ENCODE data around the gene MRTFA. TPM values are rescaled to one million over a fixed set of nuclear protein-coding genes. Genes with fewer than 3 reads are reported as not detected.
"Not testable (repeated sequence)": the region's sequence is repeated elsewhere in the genome, so short reads cannot be mapped to it uniquely, and the experiment has no call there.

Gene MRTFA
- total and polyA plus RNA-seq, 10 donors: 17.6 to 138 (median 83.9) TPM

- H3K27ac ChIP-seq: peak overlapping the region in 7 of 8 donors; percentile 19 to 81 (median 75)
- intact Hi-C loops (cut with DNase I; ENCODE audit: low total_unique reads): no loop called here
- DNase-seq: no peak
These were observed 125.7 kb downstream of the MRTFA start for GRCh38 chr22:40510631-40511364.

GRCh38 chr22:40509401-40510134 is 127.0 kb downstream of the MRTFA start:
- intact Hi-C loops (cut with DNase I; ENCODE audit: low total_unique reads): no loop called here
- no peak for TF ChIP-seq CTCF (IDR thresholded peaks at IDR 0.05 in 8 of 11, conservative IDR thresholded peaks at IDR 0.05 in 3 of 11)
- TF ChIP-seq POLR2AphosphoS5 (IDR thresholded peaks at IDR 0.05): peak in 1 of 3 donors; percentile 25
- no peak for TF ChIP-seq POLR2A (IDR thresholded peaks at IDR 0.05)
- no peaks in the 10 kb centered on the region for H3K27me3 ChIP-seq (replicated peaks in 1 of 7)
- H3K27ac ChIP-seq: peak overlapping the region; percentile 60 to 81 (median 72)
- WGBS, 5 donors: 21 to 40% (median 33%) methylated on average over 4 of the region's 4 CpGs
- peaks cover 0 to 3% (median 0%) of the 10 kb centered on the region in 6 donors for H3K36me3 ChIP-seq
- H3K4me1 ChIP-seq: peaks cover 9 to 82% (median 43%) of the 10 kb centered on the region in 6 donors
- no peak overlapping the region for H3K4me3 ChIP-seq
- DNase-seq: no peak
- no peaks in the 10 kb centered on the region for H3K9me3 ChIP-seq

More at GRCh38 chr22:40510631-40511364, 125.7 kb downstream of the MRTFA start:
- peaks cover 0 to 6% (median 0%) of the 10 kb centered on the region in 6 donors for H3K36me3 ChIP-seq
- TF ChIP-seq POLR2AphosphoS5 (IDR thresholded peaks at IDR 0.05) (no peak), CTCF (IDR thresholded peaks at IDR 0.05 in 8 of 11, conservative IDR thresholded peaks at IDR 0.05 in 3 of 11) (no peak), POLR2A (IDR thresholded peaks at IDR 0.05) (no peak)
- H3K27me3 ChIP-seq (replicated peaks in 1 of 7): no peaks in the 10 kb centered on the region
- H3K9me3 ChIP-seq: no peaks in the 10 kb centered on the region
- 70 to 83% (median 79%) methylated on average over 4 of the region's 4 CpGs for WGBS, 5 donors
- H3K4me3 ChIP-seq: no peak overlapping the region
- peaks cover 9 to 76% (median 37%) of the 10 kb centered on the region in 6 donors for H3K4me1 ChIP-seq

- H3K4me3 ChIP-seq; H3K9me3 ChIP-seq; H3K27me3 ChIP-seq (replicated peaks in 1 of 7); intact Hi-C loops (cut with DNase I; ENCODE audit: low total_unique reads); H3K36me3 ChIP-seq; DNase-seq: not testable (repeated sequence)
- 66 to 85% (median 73%) methylated on average over 8 of the region's 8 CpGs for WGBS, 5 donors
- peak overlapping the region in 6 of 8 donors; percentile 48 to 81 (median 76) for H3K27ac ChIP-seq
- peaks cover 12 to 94% (median 46%) of the 10 kb centered on the region in 6 donors for H3K4me1 ChIP-seq
These were observed 128.5 kb downstream of the MRTFA start for GRCh38 chr22:40508046-40508445.

- H3K4me3 ChIP-seq: no peak overlapping the region
- H3K9me3 ChIP-seq: no peaks in the 10 kb centered on the region
- no peaks in the 10 kb centered on the region for H3K36me3 ChIP-seq
- TF ChIP-seq POLR2A (IDR thresholded peaks at IDR 0.05) (no peak), POLR2AphosphoS5 (IDR thresholded peaks at IDR 0.05) (no peak), CTCF (IDR thresholded peaks at IDR 0.05 in 8 of 11, conservative IDR thresholded peaks at IDR 0.05 in 3 of 11) (no peak)
- peak overlapping the region in 3 of 8 donors; percentile 12 to 78 (median 23) for H3K27ac ChIP-seq
- DNase-seq: no peak
- WGBS, 5 donors: 91 to 94% (median 93%) methylated on average over 6 of the region's 6 CpGs
- no peaks in the 10 kb centered on the region for H3K27me3 ChIP-seq (replicated peaks in 1 of 7)
- peaks cover 12 to 90% (median 46%) of the 10 kb centered on the region in 6 donors for H3K4me1 ChIP-seq
- intact Hi-C loops (cut with DNase I; ENCODE audit: low total_unique reads): no loop called here
These were observed 129.0 kb downstream of the MRTFA start for GRCh38 chr22:40507491-40507890.
